Peyer's patch (tissue), 4 donors: ENCODE measurements around the gene VMP1. TPM values are rescaled to one million over a fixed set of nuclear protein-coding genes. Genes with fewer than 3 reads are reported as not detected.
"Not testable (repeated sequence)": the region's sequence is repeated elsewhere in the genome, so short reads cannot be mapped to it uniquely, and the experiment has no call there.

ENCODE experiments used
- DNase-seq, 3 donors: peaks; one replicate each; pipeline ENCODE4 v3.0.0-alpha.2; 2017 to 2019
- H3K27ac ChIP-seq, 4 donors: fragments of 200-600 bp; sonication (generic); one replicate each; pipeline ENCODE4 v1.5.1; 2016 to 2019
- H3K27me3 ChIP-seq, 2 donors: fragments of 200-600 bp; sonication (generic); one replicate each; pipeline ENCODE4 v1.5.1; 2019
- H3K36me3 ChIP-seq, 3 donors: fragments of 200-600 bp; sonication (generic); one replicate each; pipeline ENCODE4 v1.5.1; 2016 to 2019
- H3K4me1 ChIP-seq, 4 donors: fragments of 200-600 bp; sonication (generic); one replicate each; pipeline ENCODE4 v1.5.1; 2016 to 2019
- H3K4me3 ChIP-seq, 4 donors: fragments of 200-600 bp; sonication (generic); 1 replicate in 3 of 4; 2 replicates in 1 of 4; pipeline ENCODE4 v1.5.1; 2016 to 2019; ENCODE audit warnings: mild to moderate bottlenecking in 1 of 4
- H3K9me3 ChIP-seq, 4 donors: fragments of 200-600 bp; sonication (generic); one replicate each; pipeline ENCODE4 v1.5.1; 2016 to 2019; ENCODE audit warnings: mild to moderate bottlenecking in 1 of 4
- CTCF ChIP-seq, 6 experiments: fragments of 450-650 bp in 4 of 6; fragments of 200-600 bp in 2 of 6; sonication (generic) in 1 of 6; IDR thresholded peaks; one replicate each; pipeline ENCODE4 v1.5.1; 2017 to 2019; ENCODE audit warnings: antibody characterized with exemption in 6 of 6, mild to moderate bottlenecking in 3 of 6, moderate library complexity in 1 of 6
- POLR2A ChIP-seq, 2 donors: fragments of 450-650 bp; IDR thresholded peaks; one replicate each; pipeline ENCODE4 v1.5.1; 2017; ENCODE audit warnings: antibody characterized with exemption in 2 of 2, mild to moderate bottlenecking in 2 of 2, moderate library complexity in 2 of 2
- total RNA-seq, 4 donors: library from RNA; depleted of rRNA; stranded (reverse); fragments of >200 nt; gene quantifications; one replicate each; pipeline ENCODE4 v1.1.0, GENCODE V29; 2016

Gene VMP1
- total RNA-seq, 4 donors from 2014 or later, result 228 to 366 (median 332) TPM

GRCh38 chr17:59838052-59838916, 130.8 kb downstream of the VMP1 start:
- TF ChIP-seq CTCF (IDR thresholded peaks at IDR 0.05) (no peak), POLR2A (IDR thresholded peaks at IDR 0.05) (no peak)
- peak in 1 of 3 donors; percentile 53 for DNase-seq
- H3K4me1 ChIP-seq, result peaks cover 0 to 26% (median 13%) of the 10 kb centered on the region in 4 donors
- peaks cover 0 to 20% (median 0%) of the 10 kb centered on the region in 3 donors for H3K36me3 ChIP-seq
- peak overlapping the region; percentile 78 to 96 (median 90) for H3K27ac ChIP-seq
- H3K27me3 ChIP-seq, result no peaks in the 10 kb centered on the region
- H3K4me3 ChIP-seq, result peak overlapping the region; percentile 48 to 74 (median 58)
- no peaks in the 10 kb centered on the region for H3K9me3 ChIP-seq

- DNase-seq, result peak in 1 of 3 donors; percentile 32
- Histone ChIP-seq H3K4me3 (peak overlapping the region; percentile 48 to 74 (median 58)), H3K9me3 (no peaks in the 10 kb centered on the region), H3K27ac (peak overlapping the region; percentile 78 to 96 (median 90)), H3K36me3 (peaks cover 0 to 20% (median 0%) of the 10 kb centered on the region in 3 donors), H3K4me1 (peaks cover 0 to 35% (median 17%) of the 10 kb centered on the region in 4 donors), H3K27me3 (no peaks in the 10 kb centered on the region)
- no peak for TF ChIP-seq POLR2A (IDR thresholded peaks at IDR 0.05)
- no peak for TF ChIP-seq CTCF (IDR thresholded peaks at IDR 0.05)
Observed at GRCh38 chr17:59839651-59840328, 132.3 kb downstream of the VMP1 start.

- peaks cover under 1 to 42% (median 23%) of the 10 kb centered on the region in 4 donors for H3K4me1 ChIP-seq
- H3K9me3 ChIP-seq, result no peaks in the 10 kb centered on the region
- H3K27me3 ChIP-seq, result no peaks in the 10 kb centered on the region
- peak overlapping the region; percentile 78 to 96 (median 90) for H3K27ac ChIP-seq
- TF ChIP-seq CTCF (IDR thresholded peaks at IDR 0.05) (no peak), POLR2A (IDR thresholded peaks at IDR 0.05) (peak; percentile 12 to 13)
- peak overlapping the region; percentile 48 to 74 (median 58) for H3K4me3 ChIP-seq
- peak in 1 of 3 donors; percentile 46 for DNase-seq
- H3K36me3 ChIP-seq, result peaks cover 0 to 20% (median 0%) of the 10 kb centered on the region in 3 donors
Observed at GRCh38 chr17:59840329-59841090, 133.1 kb downstream of the VMP1 start.

GRCh38 chr17:59841091-59841881, 133.8 kb downstream of the VMP1 start:
- peak overlapping the region; percentile 26 to 74 (median 58) for H3K4me3 ChIP-seq
- peak in 1 of 3 donors; percentile 47 for DNase-seq
- H3K9me3 ChIP-seq, H3K27me3 ChIP-seq: not testable (repeated sequence)
- peaks cover 6 to 48% (median 26%) of the 10 kb centered on the region in 4 donors for H3K4me1 ChIP-seq
- H3K36me3 ChIP-seq, result peaks cover 0 to 20% (median 0%) of the 10 kb centered on the region in 3 donors
- peak overlapping the region; percentile 78 to 96 (median 90) for H3K27ac ChIP-seq

- peaks cover 8 to 50% (median 28%) of the 10 kb centered on the region in 4 donors for H3K4me1 ChIP-seq
- peak overlapping the region in 3 of 4 donors; percentile 22 to 74 (median 69) for H3K4me3 ChIP-seq
- H3K9me3 ChIP-seq, H3K27me3 ChIP-seq: not testable (repeated sequence)
- peak in 1 of 3 donors; percentile 42 for DNase-seq
- H3K36me3 ChIP-seq, result peaks cover 0 to 20% (median 0%) of the 10 kb centered on the region in 3 donors
- H3K27ac ChIP-seq, result peak overlapping the region; percentile 78 to 96 (median 90)
Observed at GRCh38 chr17:59841882-59842263, 134.4 kb downstream of the VMP1 start.
